H1 (cell line): ENCODE measurements around the gene TTPAL. TPM values are rescaled to one million over a fixed set of nuclear protein-coding genes. Genes with fewer than 3 reads are reported as not detected.

Source experiments
- CHD7 ChIP-seq: fragments of 300-600 bp; sonication (generic); IDR thresholded peaks from 2 replicates; pipeline ENCODE4 v1.7.1; 2012; ENCODE audit warnings: low read length, moderate library complexity, mild to moderate bottlenecking, inconsistent platforms; ENCODE audit not compliant: insufficient replicate concordance
- POU5F1 ChIP-seq: IDR thresholded peaks from 2 replicates; pipeline ENCODE4 v1.6.1; 2011; ENCODE audit warnings: low read depth, mild to moderate bottlenecking, low read length, moderate library complexity
- polyA plus RNA-seq, 7 experiments: library from polyadenylated mRNA; depleted of rRNA in 3 of 7; stranded (reverse) in 5 of 7; unstranded in 2 of 7; fragments of >200 nt in 5 of 7; fragments of 200-250 nt in 2 of 7; gene quantifications; 1 replicate in 5 of 7; 2 replicates in 1 of 7; 4 replicates in 1 of 7; pipeline versions ENCODE4 v1.2.1 to v1.2.3, GENCODE V29; 2011 to 2013; ENCODE audit warnings: missing spikeins in 2 of 7, mixed read lengths in 2 of 7
- total RNA-seq: library from RNA; stranded (reverse); fragmentation: NEBNext Ultra II Directional; extraction: Animal tissue kit (Norgen Biotek cat#: 25700); gene quantifications from 2 replicates; pipeline ENCODE4 v1.2.1, GENCODE V29; 2021
- TF ChIP-seq, protein P1 (sequence below): IDR thresholded peaks from 2 replicates; pipeline ENCODE4 v1.6.1; 2012; ENCODE audit warnings: low read length, inconsistent platforms

The TTPAL gene
- total and polyA plus RNA-seq, 2 of the 8 experiments (the other 6 are each of a cell fraction or from before 2014, with no cell fraction given), result 2.8 to 14.0 TPM

GRCh38 chr20:44485078-44485829 lies 9.6 kb downstream of the TTPAL start (continued):
- TF ChIP-seq, protein P1, sequence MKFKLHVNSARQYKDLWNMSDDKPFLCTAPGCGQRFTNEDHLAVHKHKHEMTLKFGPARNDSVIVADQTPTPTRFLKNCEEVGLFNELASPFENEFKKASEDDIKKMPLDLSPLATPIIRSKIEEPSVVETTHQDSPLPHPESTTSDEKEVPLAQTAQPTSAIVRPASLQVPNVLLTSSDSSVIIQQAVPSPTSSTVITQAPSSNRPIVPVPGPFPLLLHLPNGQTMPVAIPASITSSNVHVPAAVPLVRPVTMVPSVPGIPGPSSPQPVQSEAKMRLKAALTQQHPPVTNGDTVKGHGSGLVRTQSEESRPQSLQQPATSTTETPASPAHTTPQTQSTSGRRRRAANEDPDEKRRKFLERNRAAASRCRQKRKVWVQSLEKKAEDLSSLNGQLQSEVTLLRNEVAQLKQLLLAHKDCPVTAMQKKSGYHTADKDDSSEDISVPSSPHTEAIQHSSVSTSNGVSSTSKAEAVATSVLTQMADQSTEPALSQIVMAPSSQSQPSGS, result no peak
- TF ChIP-seq CHD7 (no peak), POU5F1 (no peak)
